LoVo (cell line): ENCODE results near the gene CCDC154.
A peak's percentile ranks its signal among the peaks of the same experiment; 100 is the strongest.
"Not testable (repeated sequence)": the region's sequence is repeated elsewhere in the genome, so short reads cannot be mapped to it uniquely, and the experiment has no call there.

Experiments
- DNase-seq: peaks from one replicate; pipeline ENCODE4 v3.0.0-alpha.2; 2016; ENCODE audit warnings: low spot score

Gene CCDC154

GRCh38 chr16:1443980-1444729, at the start of gene CCDC154:
CCDC154 (minus strand) TSS chr16:1444556; CDS start chr16:1444322, 234 bp downstream.
- DNase-seq: no peak

- no peak for DNase-seq
Measured at GRCh38 chr16:1493746-1494094, 49.4 kb upstream of the CCDC154 start.

GRCh38 chr16:1492923-1493745, 48.8 kb upstream of the CCDC154 start, which contains the start of gene TELO2:
TELO2 (plus strand) TSS chr16:1493360; CDS start chr16:1494282, 922 bp downstream.
- DNase-seq: peak; percentile 87

- no peak for DNase-seq
Measured at GRCh38 chr16:1492082-1492922, 47.9 kb upstream of the CCDC154 start.

GRCh38 chr16:1491327-1491726, 47.0 kb upstream of the CCDC154 start:
- DNase-seq: no peak

GRCh38 chr16:1489077-1489476, 44.7 kb upstream of the CCDC154 start:
- no peak for DNase-seq

GRCh38 chr16:1488619-1489018, 44.3 kb upstream of the CCDC154 start, which contains the start of gene PTX4:
PTX4 (minus strand) TSS chr16:1488944; CDS start chr16:1488909, 35 bp downstream.
- DNase-seq: no peak

GRCh38 chr16:1488054-1488601, 43.8 kb upstream of the CCDC154 start:
- DNase-seq: no peak

- DNase-seq: no peak
Measured at GRCh38 chr16:1487395-1488053, 43.2 kb upstream of the CCDC154 start.

- no peak for DNase-seq
Measured at GRCh38 chr16:1486551-1487390, 42.4 kb upstream of the CCDC154 start.

- no peak for DNase-seq
Measured at GRCh38 chr16:1485847-1486496, 41.6 kb upstream of the CCDC154 start.

- no peak for DNase-seq
Measured at GRCh38 chr16:1481906-1482835, 37.8 kb upstream of the CCDC154 start.

GRCh38 chr16:1478937-1479336, 34.6 kb upstream of the CCDC154 start:
- DNase-seq: not testable (repeated sequence)

GRCh38 chr16:1477033-1477432, 32.7 kb upstream of the CCDC154 start:
- DNase-seq: no peak

- no peak for DNase-seq
Measured at GRCh38 chr16:1475552-1476114, 31.3 kb upstream of the CCDC154 start.

GRCh38 chr16:1474796-1475551, 30.6 kb upstream of the CCDC154 start, which contains the start of gene CLCN7:
CLCN7 (minus strand) TSS chr16:1475028; CDS start chr16:1474974, 54 bp downstream.
- DNase-seq: peak; percentile 88

- no peak for DNase-seq
Measured at GRCh38 chr16:1474082-1474795, 29.9 kb upstream of the CCDC154 start.
